Activated CD4-positive, alpha-beta T cell treated with anti-CD3 and anti-CD28 coated beads, Interleukin-10, Interleukin-2, amounts not matched to agents 100 ng/mL and 50 ng/mL, durations not matched to agents 16 hours and 8 hours (primary cell): ENCODE data around the gene PROS1.
"Not testable (repeated sequence)": the region's sequence is repeated elsewhere in the genome, so short reads cannot be mapped to it uniquely, and the experiment has no call there.

Experiments used
- DNase-seq: peaks from one replicate; pipeline ENCODE4 v3.0.0-alpha.2; 2020

The PROS1 gene

DNA sequence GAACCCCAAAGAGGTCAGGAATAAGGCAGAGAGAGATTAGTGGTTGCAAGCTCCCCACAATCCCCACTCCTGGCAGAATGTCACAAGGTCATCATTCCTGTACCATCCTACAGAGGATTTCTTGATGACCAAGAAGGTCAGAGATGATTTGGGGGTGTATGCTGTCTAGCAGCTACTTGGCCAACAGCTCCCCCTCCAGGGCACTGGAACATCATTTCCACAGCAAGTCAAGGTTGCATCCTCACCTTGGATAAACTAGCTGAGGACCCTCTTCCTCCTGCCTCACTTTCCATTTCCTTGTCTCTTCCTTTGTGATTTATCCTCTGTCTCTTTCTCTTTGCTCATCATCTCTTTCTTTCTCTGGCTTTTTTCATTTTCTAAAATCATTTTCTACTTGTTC, 106.3 kb downstream of the PROS1 start:
- no peak for DNase-seq

DNA sequence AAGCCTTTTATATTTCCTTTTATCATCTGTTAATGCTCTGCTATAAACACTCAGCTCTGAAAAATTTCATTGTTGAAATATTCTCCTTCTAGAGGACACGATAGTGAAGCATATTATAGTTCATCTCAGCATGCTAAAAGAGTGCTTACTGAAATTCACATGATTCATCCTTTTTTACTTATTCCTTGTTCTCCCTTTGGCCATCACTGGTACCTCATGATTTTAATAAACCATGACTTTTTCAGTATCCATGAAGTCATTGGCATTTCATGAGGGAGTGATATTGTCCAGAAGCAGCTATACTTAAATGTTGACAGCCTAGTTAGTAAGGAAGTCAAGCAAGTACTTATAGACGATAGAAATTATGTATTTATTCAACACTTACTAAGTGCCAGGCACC, 112.7 kb downstream of the PROS1 start:
- DNase-seq, result no peak

DNA sequence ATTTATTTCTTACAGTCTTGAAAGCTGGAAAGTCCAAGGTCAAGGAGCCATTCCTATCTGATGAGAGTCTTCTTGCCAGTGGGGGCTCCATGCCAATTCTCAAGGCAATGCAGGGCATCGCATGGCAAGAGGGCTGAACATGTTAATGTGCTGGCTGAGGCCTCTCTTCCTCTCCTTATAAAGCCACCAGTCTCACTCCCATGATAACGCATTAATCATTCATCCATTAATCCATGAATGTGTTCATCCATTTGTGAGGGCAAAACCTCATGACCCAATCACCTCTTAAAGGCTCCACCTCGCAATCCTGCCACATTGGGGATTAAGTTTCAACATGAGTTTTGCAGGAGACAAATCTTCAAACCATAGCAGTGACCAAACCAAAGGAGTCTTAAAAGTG, 118.3 kb downstream of the PROS1 start:
- DNase-seq, result no peak

DNA sequence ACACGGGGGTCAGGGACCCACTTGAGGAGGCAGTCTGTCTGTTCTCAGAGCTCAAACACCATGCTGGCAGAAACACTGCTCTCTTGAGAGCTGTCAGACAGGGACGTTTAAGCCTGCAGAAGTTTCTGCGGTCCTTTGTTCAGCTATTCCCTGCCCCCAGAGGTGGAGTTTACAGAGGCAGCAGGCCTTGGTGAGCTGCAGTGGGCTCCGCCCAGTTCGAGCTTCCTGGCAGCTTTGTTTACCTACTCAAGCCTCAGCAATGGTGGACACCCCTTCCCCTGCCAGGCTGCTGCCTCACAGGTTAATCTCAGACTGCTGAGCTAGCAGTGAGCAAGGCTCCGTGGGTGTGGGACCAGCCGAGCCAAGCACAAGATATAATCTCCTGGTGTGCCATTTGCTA, 121.5 kb downstream of the PROS1 start:
- not testable (repeated sequence) for DNase-seq

DNA sequence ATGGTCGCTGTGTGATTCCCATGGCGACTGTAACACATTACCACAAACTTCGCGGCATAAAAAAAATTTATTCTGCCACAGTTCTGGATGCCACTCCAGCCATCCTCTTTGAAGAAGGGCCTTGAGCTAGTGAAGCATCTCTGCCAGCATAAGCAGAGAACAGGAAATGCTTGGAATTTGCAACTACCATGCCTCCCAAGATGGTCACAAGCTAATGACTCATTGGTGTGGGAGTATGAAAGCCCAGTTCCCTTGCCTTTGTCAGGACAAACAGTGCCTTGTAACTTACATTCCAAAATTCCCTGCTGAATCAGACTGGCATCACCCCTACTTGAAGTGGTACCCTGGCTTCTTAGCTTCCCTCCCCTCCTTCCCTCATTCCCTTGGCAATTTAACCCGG, 129.7 kb downstream of the PROS1 start:
- no peak for DNase-seq

DNA sequence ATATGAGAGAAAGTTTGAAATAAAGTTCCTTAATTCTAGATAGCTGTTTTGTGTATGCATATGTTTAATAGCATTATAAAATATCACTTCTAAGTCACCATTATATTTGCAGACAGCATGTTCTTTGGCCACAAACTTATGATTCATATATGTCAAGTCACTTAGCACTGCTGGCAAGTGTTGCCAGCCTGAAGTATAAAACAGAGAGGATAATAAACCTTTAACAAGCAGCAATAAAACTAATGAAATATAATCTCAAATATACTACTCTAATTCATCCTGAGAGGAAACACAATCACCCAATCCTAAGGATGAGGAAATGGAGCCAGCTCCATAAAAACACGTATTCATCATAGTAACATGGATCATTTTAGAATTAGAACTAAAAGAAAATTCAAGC, 134.5 kb downstream of the PROS1 start:
- DNase-seq, result not testable (repeated sequence)
